Fibroblast of skin of scalp (primary cell): Measurements from ENCODE around the gene CCDC61.

ENCODE experiments used
- DNase-seq: peaks from one replicate; pipeline ENCODE4 v3.0.0-alpha.2; 2013

CCDC61 gene

GRCh38 chr19:46017095-46017429 is 21.8 kb downstream of the CCDC61 start:
- no peak for DNase-seq

DNA sequence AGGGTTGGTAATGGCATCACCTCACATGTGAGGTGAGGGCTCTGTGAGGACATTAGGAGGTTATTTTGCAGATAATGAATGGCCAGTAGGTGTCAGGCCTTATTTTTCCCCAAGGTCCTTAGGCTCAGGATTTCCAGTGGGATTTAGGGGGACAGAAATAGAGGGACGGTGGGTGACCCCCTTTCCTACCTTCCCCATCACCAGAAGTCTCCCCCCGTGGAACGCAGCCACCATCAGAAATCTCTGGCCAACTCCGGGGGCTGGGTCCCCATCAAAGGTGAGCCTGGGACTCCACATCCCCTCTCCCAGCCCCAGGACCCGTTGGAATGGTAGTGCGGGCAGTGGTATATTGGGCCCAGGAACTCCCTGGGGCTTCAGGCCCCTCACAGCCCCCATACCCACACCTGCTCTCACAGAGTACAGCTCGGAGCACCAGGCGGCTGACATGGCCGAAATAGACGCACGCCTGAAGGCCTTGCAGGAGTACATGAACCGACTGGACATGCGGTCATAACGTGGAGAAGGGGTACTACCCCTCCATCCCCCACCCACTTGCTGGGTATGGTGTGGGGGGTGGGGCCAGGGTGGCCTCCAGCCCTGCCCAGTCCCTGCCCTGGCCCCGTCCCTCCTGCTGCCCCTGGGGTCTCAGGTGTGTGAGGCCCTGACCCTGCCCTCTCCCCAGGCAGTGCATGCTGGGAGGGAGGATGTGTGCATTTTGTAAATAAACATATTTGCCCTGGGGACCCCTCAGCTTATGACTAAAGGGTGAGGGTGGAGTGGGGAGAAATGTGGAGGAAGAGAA is 22.8 kb downstream of the CCDC61 start:
- no peak for DNase-seq

DNA sequence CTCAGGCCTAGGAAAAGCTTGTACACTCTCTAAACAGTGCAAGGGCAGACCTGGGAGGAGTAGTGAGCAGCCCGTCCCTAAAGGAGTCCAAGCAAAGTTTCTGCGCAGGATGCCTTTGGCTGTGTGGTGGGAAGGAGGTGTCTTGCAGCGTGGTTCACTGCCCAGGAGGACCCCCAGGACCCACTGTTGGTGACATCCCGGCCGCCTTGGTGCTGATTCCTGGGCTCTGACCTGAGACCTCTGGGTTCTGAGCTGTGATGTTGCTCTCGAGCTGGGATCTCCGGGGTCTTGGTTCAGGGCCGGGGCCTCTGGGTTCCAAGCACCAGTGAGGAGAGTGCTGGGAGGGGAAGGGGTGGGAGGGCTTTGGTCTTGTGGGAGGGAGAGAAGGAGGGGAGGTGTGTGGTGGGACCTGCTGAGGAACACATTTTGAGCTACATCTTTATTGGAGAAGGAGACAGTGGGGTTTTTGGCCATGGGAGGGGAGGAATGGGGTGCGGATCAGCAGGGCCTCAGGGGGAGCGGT is 23.5 kb downstream of the CCDC61 start:
- DNase-seq, result no peak

GRCh38 chr19:46019270-46019669 is 24.0 kb downstream of the CCDC61 start:
- DNase-seq, result no peak

DNA sequence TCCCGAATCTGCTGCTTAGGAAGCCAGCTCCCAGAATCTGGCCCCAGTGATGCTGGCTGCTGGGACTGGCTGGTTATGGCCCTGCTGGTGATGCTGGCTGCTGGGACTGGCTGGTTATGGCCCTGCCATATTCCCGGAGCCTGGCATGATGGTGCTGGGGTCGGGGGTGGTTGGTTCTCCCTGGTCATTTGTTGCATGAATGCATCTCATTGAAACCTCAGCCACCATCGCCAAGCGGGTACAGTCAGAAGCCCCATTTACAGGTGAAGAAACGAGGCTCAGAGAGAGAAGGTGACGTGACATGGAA is 25.5 kb downstream of the CCDC61 start:
- DNase-seq, result no peak

DNA sequence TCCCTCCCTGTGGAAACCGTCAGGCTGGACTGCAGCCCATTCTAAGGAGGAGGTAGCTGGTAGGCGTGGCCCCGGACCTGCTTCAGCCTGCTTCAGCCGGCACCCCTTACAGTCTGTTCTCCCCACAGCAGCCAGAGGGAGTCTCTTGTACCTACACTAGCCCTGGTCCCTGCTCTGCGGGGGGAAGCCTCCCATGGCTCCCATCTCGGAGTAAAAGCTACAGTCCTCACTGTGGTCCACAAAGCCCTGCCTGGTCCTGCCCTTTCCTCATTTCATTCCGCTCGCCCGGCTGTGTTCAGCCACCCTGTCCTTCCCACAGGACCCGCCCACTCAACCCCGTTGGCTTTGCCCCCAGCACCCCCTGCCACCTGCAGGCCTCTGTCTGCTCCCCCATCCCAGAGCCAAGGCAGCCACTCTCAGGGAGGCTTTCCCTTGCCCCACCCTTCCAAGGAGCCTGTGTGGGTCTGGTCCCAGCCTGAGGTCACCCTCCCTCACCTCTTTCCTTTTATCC is 26.3 kb downstream of the CCDC61 start:
- DNase-seq, result no peak

DNA sequence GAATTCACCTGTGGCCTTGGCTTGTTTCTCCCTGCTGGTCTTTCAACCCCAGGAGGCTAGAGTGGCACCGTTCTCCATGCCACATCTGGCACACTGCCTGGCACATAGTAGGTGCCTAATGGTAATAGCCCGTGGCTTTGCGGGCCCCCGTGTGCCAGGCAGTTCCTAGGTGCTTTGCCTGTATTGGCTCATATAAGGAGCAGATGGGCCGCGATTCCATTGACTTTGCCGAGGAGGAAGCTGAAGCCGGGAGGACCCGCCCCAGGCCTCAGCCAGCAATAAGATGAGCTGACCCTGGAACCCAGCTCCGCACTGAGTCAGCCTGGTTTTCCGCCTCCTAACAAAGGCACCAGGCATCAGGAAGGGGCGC is 26.8 kb downstream of the CCDC61 start:
- DNase-seq, result no peak

GRCh38 chr19:46022431-46023310 is 27.4 kb downstream of the CCDC61 start, which contains the start of gene PGLYRP1:
TSS of gene PGLYRP1 (minus strand) at chr19:46023053. CDS start at chr19:46023021, 32 bp downstream.
- no peak for DNase-seq

- no peak for DNase-seq
Observed at GRCh38 chr19:46023311-46023779, 28.1 kb downstream of the CCDC61 start.

- DNase-seq, result no peak
Observed at GRCh38 chr19:46025835-46026234, 30.6 kb downstream of the CCDC61 start.

DNA sequence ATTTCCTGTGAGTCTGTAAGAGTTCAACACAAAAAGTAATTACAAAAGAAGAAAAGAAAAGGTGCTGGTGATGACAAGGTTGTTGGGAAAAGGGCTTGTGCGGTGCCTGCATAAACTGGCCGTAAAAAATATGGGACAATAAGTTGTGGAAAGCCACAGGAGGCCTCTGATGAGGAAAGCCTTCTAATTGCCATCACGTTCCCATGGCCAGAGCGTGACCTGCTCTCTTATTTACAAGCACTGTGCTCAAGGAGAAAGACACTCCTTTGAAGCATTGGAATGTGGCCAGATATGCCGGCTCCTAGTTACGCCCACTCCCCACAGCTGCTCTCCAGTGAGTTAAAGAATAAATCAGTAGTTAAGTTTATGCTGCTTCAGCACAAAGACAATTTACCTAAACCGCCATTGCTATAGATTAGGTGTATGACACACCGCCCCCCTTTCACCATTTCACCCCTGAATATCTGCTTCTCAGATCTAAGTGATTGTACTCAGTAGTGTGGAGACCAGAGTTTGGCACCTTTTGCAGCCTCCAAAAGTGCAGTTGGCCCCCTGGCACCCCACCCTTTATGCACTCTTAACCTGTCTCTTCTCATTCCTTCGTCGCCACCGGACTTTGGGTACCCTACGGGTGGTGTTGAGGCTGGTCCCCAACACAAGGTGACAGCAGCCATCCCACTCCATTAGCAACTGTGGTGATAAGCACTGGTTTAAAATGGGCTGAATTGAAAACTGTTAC is 35.7 kb downstream of the CCDC61 start:
- DNase-seq, result no peak

- no peak for DNase-seq
Observed at GRCh38 chr19:46031781-46032596, 36.7 kb downstream of the CCDC61 start.

DNA sequence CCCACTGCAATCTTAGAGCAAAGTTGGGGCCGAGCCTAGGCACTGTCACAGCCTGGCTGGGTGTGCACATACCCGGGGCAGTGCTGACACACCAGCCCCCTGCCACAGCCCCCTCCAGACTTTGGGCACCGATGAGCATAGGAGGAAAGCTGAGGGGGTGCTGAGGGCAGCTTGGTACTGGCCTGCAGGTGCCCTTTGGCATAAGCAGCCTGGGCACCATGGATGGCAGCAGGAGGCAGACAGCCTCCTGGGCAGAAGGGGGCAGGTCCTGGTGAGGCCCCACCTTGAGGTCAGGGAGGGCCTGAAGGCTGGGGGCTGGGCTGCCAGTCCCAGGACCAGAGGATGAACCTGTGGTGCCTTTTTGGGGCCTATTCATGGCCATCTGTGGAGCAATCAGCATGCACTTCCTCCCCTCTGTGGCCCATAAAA is 37.3 kb downstream of the CCDC61 start:
- DNase-seq, result no peak

DNA sequence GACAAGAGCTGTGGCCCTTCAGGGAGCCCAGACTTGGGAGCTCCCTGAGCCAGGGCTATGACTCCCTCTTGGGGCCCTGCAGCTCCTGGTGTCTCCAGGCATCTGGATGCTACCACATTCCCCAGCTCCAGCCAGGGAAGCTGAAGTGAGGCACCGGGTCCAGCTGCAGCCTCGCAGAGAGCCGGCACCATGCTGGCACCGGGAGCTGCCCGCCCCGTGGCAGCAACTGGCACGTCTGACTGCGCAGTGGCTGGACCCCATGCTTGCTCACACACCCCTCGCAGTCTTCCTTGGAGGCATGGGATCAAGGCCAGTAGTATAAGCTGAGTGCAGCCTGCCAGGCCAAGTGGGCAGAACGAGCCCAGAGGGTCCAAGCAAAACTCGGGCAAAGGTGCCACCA is 38.1 kb downstream of the CCDC61 start:
- DNase-seq, result no peak

DNA sequence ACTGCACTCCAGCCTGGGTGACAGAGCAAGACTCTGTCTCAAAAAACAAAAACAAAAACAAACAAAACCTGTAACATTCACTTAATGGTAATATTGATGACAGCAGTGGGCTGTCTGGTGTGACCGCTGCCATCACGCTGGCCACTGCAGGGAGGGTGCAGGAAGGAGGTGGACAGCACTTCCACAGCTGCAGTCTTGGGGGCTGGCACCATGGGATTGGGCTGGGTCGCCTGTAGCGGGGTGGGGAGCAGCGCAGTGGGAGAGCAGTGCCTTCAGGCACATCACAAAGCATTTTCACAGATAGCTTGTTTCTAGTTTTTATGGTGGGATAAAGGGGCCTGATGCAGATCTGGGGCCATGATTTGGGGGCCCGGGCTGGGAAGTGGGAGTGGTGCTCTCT is 40.3 kb downstream of the CCDC61 start:
- no peak for DNase-seq

DNA sequence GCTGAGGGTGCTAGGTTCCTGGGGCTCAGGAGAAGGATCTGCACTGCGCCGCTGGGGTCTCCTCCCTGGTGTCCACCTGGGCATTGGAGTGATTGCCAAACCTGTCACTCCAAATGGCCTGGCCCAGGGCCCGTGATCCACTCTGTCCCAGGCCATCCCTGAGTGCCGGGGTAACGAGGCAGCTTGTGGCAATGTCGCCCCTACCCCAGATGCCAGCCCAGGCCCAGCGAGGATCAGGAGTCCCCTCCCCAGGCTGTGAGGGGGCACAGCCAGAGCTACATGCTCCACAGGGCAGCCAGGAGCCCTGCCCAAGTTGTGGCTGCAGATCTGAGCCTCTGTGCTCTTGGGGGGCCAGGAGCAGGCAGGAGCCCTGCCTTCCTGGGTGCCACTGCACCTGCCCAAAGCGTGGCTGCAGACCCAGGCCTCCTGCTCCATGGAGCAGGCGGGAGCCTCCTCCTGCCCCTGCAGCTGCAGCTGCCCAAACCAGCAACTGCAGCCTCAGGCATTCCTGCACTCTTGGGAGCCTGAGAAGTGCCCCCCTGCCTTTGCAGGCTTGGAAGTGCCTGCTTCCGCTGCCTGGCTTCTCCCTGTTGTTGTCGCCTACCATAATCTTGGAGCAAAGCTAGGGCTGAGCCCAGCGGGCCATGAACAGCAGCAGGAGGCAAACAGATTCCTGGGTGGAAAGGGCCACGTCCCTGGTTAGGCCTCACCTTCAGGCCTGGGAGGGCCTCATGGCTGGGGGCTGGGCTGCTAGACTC is 40.9 kb downstream of the CCDC61 start:
- DNase-seq, result no peak

DNA sequence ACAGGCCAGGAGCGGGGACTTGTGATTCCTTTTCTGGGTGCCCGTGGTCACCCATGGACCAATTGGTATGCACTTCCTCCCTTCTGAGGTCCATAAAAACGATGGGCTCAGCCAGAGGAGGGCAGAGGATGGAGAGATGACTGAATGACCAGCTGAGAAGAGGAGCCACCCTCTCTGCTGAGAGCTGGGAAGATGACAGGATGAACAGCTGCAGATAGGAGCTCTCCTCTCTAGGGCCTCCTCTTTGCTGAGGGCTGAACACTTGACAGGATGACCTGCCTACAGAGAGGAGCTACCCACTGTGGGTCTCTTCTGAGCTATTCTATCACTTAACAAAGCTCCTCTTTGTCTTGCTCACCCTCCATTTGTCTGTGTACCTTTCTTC is 41.5 kb downstream of the CCDC61 start:
- no peak for DNase-seq

- no peak for DNase-seq
Observed at GRCh38 chr19:46040125-46040524, 44.9 kb downstream of the CCDC61 start.

- no peak for DNase-seq
Observed at GRCh38 chr19:46040952-46041500, 45.8 kb downstream of the CCDC61 start, which contains the start of gene IGFL4. TSS of gene IGFL4 (minus strand) at chr19:46041002. CDS start at chr19:46040962, 40 bp downstream.

DNA sequence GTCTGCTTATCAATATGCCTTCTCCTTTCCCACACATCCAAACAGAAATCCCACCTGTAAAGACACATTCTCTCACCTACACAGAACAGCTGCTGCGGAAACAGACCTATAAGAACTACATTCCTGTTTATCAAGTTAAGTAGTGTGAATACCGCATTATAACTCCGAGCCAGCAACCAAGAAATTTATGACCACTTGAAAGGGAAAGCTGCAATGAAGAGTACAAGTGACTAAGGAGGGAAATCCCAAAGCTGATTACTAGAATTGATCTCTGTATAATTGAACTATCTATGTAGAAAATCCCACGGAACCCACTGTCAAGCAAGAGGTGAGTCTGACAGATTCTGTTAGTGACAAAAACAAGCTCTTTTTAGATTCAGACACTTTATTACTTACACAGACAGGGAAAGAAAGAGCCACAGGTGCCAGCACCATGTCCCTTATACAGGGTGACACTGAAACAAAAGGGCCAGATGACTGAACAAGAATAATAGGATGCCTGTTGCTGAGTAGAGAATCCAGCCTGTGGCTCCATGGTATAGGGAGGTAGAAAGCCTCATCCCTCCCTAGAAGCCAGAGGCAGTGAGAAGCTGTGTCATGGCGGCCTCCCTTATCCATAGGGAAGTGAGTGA is 47.1 kb downstream of the CCDC61 start:
- no peak for DNase-seq
